Measurements from ENCODE around the gene RAB3IL1.

- TF ChIP-seq POLR2AphosphoS5 (IDR thresholded peaks at IDR 0.05; ENCODE audit: low read depth, low read length) (no peak), POLR2A (IDR thresholded peaks at IDR 0.05; ENCODE audit: low read depth, low read length) (no peak), TAF1 (IDR thresholded peaks at IDR 0.05; ENCODE audit: borderline replicate concordance, low read depth, low read length) (no peak)
Observed at GRCh38 chr11:61901397-61901796, 16.0 kb downstream of the RAB3IL1 start.
